ENCODE measurements around the gene NCOR1.

- TF ChIP-seq, protein P1, sequence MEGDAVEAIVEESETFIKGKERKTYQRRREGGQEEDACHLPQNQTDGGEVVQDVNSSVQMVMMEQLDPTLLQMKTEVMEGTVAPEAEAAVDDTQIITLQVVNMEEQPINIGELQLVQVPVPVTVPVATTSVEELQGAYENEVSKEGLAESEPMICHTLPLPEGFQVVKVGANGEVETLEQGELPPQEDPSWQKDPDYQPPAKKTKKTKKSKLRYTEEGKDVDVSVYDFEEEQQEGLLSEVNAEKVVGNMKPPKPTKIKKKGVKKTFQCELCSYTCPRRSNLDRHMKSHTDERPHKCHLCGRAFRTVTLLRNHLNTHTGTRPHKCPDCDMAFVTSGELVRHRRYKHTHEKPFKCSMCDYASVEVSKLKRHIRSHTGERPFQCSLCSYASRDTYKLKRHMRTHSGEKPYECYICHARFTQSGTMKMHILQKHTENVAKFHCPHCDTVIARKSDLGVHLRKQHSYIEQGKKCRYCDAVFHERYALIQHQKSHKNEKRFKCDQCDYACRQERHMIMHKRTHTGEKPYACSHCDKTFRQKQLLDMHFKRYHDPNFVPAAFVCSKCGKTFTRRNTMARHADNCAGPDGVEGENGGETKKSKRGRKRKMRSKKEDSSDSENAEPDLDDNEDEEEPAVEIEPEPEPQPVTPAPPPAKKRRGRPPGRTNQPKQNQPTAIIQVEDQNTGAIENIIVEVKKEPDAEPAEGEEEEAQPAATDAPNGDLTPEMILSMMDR (IDR thresholded peaks at IDR 0.05): no peak
- no peak for TF ChIP-seq POLR2A (IDR thresholded peaks at IDR 0.05)
Measured at GRCh38 chr17:16052486-16052885, 162.8 kb downstream of the NCOR1 start.
